Hepatocyte (in vitro differentiated cells): ENCODE data around the gene MARK3. TPM values are rescaled to one million over a fixed set of nuclear protein-coding genes. Genes with fewer than 3 reads are reported as not detected.

ENCODE experiments used
- DNase-seq: peaks from one replicate; pipeline ENCODE4 v3.0.0-alpha.2; 2016; ENCODE audit warnings: low spot score
- H2AFZ ChIP-seq: fragments of 200-600 bp; sonication (generic); 2 replicates; pipeline ENCODE4 v1.6.0; 2016; ENCODE audit warnings: antibody characterized with exemption, mild to moderate bottlenecking
- H3K27ac ChIP-seq: fragments of 200-600 bp; sonication (generic); 2 replicates; pipeline ENCODE4 v1.5.1; 2016; ENCODE audit warnings: mild to moderate bottlenecking
- H3K27me3 ChIP-seq: fragments of 200-600 bp; sonication (generic); 2 replicates; pipeline ENCODE4 v1.6.1; 2016
- H3K36me3 ChIP-seq: fragments of 200-600 bp; sonication (generic); replicated peaks from 2 replicates; pipeline ENCODE4 v1.5.1; 2016; ENCODE audit warnings: low read depth; ENCODE audit not compliant: insufficient read depth
- H3K4me1 ChIP-seq: fragments of 200-600 bp; sonication (generic); 2 replicates; pipeline ENCODE4 v1.5.1; 2016; ENCODE audit warnings: mild to moderate bottlenecking, moderate library complexity; ENCODE audit not compliant: insufficient read depth
- H3K4me2 ChIP-seq: fragments of 200-600 bp; sonication (generic); 2 replicates; pipeline ENCODE4 v1.6.0; 2016
- H3K4me3 ChIP-seq: fragments of 200-600 bp; sonication (generic); 2 replicates; pipeline ENCODE4 v1.5.1; 2016; ENCODE audit warnings: mild to moderate bottlenecking
- H3K79me2 ChIP-seq: fragments of 200-600 bp; sonication (generic); 2 replicates; pipeline ENCODE4 v1.6.0; 2017; ENCODE audit warnings: mild to moderate bottlenecking
- H3K9me2 ChIP-seq: fragments of 200-600 bp; sonication (generic); replicated peaks from 2 replicates; pipeline ENCODE4 v1.6.0; 2017; ENCODE audit warnings: mild to moderate bottlenecking; ENCODE audit not compliant: insufficient read depth
- H3K9me3 ChIP-seq: fragments of 200-600 bp; sonication (generic); 2 replicates; pipeline ENCODE4 v1.5.1; 2016; ENCODE audit warnings: low read depth, mild to moderate bottlenecking
- H4K20me1 ChIP-seq: fragments of 200-600 bp; sonication (generic); 2 replicates; pipeline ENCODE4 v1.6.0; 2016; ENCODE audit warnings: mild to moderate bottlenecking; ENCODE audit not compliant: insufficient read depth, poor library complexity, severe bottlenecking
- EZH2 ChIP-seq: fragments of 200-600 bp; sonication (generic); IDR thresholded peaks from 2 replicates; pipeline ENCODE4 v1.6.1; 2016; ENCODE audit warnings: antibody characterized with exemption, mild to moderate bottlenecking, borderline replicate concordance
- EZH2phosphoT487 ChIP-seq: fragments of 200-600 bp; sonication (generic); IDR thresholded peaks from one replicate; pipeline ENCODE4 v1.6.1; 2018; ENCODE audit warnings: antibody characterized with exemption, mild to moderate bottlenecking, low read depth, moderate library complexity; ENCODE audit not compliant: unreplicated experiment, severe bottlenecking
- WGBS: methylation state at CpG from one replicate; pipeline ENCODE4 v1.1.6; 2016; ENCODE audit warnings: low lambda C conversion rate; ENCODE audit errors: missing lambda C conversion rate; 5-methylcytosine and 5-hydroxymethylcytosine counted together
- polyA plus RNA-seq: library from polyadenylated mRNA; unstranded; fragments of >200 nt; fragmentation: Nextera tagmentation; extraction: Ambion mirVana; gene quantifications from 2 replicates; pipeline ENCODE4 v1.2.1, GENCODE V29; 2016
- total RNA-seq: library from RNA; depleted of rRNA; stranded (reverse); fragments of >200 nt; gene quantifications from 2 replicates; pipeline ENCODE4 v1.2.3, GENCODE V29; 2014
- TF ChIP-seq, protein P1 (sequence below): fragments of 200-600 bp; sonication (generic); IDR thresholded peaks from 2 replicates; pipeline ENCODE4 v1.5.1; 2016; ENCODE audit warnings: antibody characterized with exemption, mild to moderate bottlenecking; ENCODE audit not compliant: poor library complexity

Gene MARK3
- total and polyA plus RNA-seq, 2 experiments from 2014 or later = 56.3 to 71.7 TPM

- no peak overlapping the region for H2AFZ ChIP-seq
- no peaks in the 10 kb centered on the region for H4K20me1 ChIP-seq
- no peaks in the 10 kb centered on the region for H3K27me3 ChIP-seq
- H3K79me2 ChIP-seq = no peaks in the 10 kb centered on the region
- peaks cover 34% of the 10 kb centered on the region for H3K4me1 ChIP-seq
- H3K27ac ChIP-seq = no peak overlapping the region
- H3K4me3 ChIP-seq = no peak overlapping the region
- H3K4me2 ChIP-seq = no peak overlapping the region
- H3K36me3 ChIP-seq = no peaks in the 10 kb centered on the region
- DNase-seq = no peak
- no peaks in the 10 kb centered on the region for H3K9me3 ChIP-seq
- no peaks in the 10 kb centered on the region for H3K9me2 ChIP-seq
- WGBS = 91% methylated on average over 22 of the region's 35 CpGs
- TF ChIP-seq EZH2 = no peak
Measured at GRCh38 chr14:103544388-103545218, 159.4 kb downstream of the MARK3 start.

- H2AFZ ChIP-seq = no peak overlapping the region
- DNase-seq = no peak
- no peak overlapping the region for H3K4me3 ChIP-seq
- no peak overlapping the region for H3K4me2 ChIP-seq
- no peaks in the 10 kb centered on the region for H3K79me2 ChIP-seq
- no peaks in the 10 kb centered on the region for H3K9me3 ChIP-seq
- H3K27ac ChIP-seq = no peak overlapping the region
- TF ChIP-seq EZH2phosphoT487 (no peak), EZH2 (no peak)
- TF ChIP-seq, protein P1, sequence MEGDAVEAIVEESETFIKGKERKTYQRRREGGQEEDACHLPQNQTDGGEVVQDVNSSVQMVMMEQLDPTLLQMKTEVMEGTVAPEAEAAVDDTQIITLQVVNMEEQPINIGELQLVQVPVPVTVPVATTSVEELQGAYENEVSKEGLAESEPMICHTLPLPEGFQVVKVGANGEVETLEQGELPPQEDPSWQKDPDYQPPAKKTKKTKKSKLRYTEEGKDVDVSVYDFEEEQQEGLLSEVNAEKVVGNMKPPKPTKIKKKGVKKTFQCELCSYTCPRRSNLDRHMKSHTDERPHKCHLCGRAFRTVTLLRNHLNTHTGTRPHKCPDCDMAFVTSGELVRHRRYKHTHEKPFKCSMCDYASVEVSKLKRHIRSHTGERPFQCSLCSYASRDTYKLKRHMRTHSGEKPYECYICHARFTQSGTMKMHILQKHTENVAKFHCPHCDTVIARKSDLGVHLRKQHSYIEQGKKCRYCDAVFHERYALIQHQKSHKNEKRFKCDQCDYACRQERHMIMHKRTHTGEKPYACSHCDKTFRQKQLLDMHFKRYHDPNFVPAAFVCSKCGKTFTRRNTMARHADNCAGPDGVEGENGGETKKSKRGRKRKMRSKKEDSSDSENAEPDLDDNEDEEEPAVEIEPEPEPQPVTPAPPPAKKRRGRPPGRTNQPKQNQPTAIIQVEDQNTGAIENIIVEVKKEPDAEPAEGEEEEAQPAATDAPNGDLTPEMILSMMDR = no peak
- H3K36me3 ChIP-seq = no peaks in the 10 kb centered on the region
- no peaks in the 10 kb centered on the region for H3K27me3 ChIP-seq
- 89% methylated on average over 29 of the region's 29 CpGs for WGBS
- peaks cover 29% of the 10 kb centered on the region for H3K4me1 ChIP-seq
- H3K9me2 ChIP-seq = no peaks in the 10 kb centered on the region
- H4K20me1 ChIP-seq = no peaks in the 10 kb centered on the region
Measured at GRCh38 chr14:103545219-103545914, 160.2 kb downstream of the MARK3 start.

DNA sequence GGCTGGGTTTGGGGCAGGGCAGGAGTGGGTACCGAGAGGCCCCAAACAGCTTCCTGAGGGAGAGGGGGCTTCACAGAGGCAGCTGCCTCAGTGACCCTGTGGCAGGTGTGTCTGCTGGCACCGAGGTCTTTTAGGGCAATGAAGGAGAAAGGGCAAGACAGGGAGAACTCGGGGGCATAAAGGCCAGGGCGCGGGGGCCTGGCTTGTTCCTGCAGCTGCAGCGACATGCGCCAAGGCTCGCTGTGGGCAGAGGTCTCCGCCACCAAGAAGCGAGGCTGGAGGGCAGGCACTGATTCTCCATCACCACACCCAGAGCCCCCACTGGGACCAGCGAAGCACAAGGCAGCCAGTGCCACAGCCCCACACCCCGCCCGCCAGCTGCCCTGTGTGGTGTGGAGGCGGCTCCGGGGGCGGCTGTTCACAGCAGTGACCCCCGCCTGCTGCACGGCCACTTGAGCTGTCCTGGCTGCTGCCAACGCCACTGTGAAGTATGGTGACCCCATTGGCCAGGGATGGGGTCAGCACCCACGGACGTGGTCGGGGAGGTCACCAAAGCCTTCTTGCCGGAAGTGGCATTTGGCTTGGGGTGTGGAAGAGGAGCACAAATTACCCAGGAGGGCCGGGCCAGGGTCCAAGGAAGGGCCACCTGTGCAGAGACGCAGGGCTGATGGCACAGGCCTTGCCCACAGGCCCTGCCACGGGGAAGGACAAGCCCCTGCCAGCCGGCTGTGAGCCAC, 160.9 kb downstream of the MARK3 start:
- Histone ChIP-seq H4K20me1 (no peaks in the 10 kb centered on the region), H3K79me2 (no peaks in the 10 kb centered on the region), H3K4me1 (peaks cover 22% of the 10 kb centered on the region), H3K27me3 (no peaks in the 10 kb centered on the region), H3K4me3 (no peak overlapping the region), H3K9me2 (no peaks in the 10 kb centered on the region), H3K4me2 (no peak overlapping the region), H3K9me3 (no peaks in the 10 kb centered on the region), H2AFZ (no peak overlapping the region), H3K27ac (no peak overlapping the region), H3K36me3 (no peaks in the 10 kb centered on the region)
- no peak for DNase-seq
- WGBS = 90% methylated on average over 22 of the region's 27 CpGs
- TF ChIP-seq EZH2 (no peak), EZH2phosphoT487 (no peak)
- TF ChIP-seq, protein P1 = no peak
